IMR-90 (cell line): ENCODE measurements around the gene FAAH2. TPM values are rescaled to one million over a fixed set of nuclear protein-coding genes. Genes with fewer than 3 reads are reported as not detected.

Experiments used
- ATAC-seq: fragments of 200-7000 bp; cut with Tn5 transposase; 2 replicates; pipeline ENCODE4 v1.9.1; 2020; ENCODE audit warnings: low read depth, mild to moderate bottlenecking, moderate library complexity
- BruUV-seq: library from RNA; stranded (reverse); fragments of 400-500 nt; replicated peaks from 2 replicates; lab custom pipeline; 2021; lab: Mats Ljungman, UMichigan
- CTCF ChIA-PET: fragments of 300-600 bp; formaldehyde crosslinking; extraction: SDS; loops from one replicate; lab custom pipeline; 2021; ENCODE audit warnings: antibody characterized with exemption; lab: Yijun Ruan, JAX
- POLR2A ChIA-PET: fragments of 300-600 bp; sonication (Branson Sonifier 250); formaldehyde crosslinking; loops from one replicate; lab custom pipeline; 2022; ENCODE audit warnings: antibody characterized with exemption; ENCODE audit not compliant: unreplicated experiment; lab: Charles Lee
- DNase-seq: peaks from one replicate; pipeline ENCODE4 v3.0.0; 2013
- H2AFZ ChIP-seq: replicated peaks from 2 replicates; pipeline ENCODE3; 2013; ENCODE audit warnings: low read length, mild to moderate bottlenecking; ENCODE audit not compliant: poor library complexity
- H2AK5ac ChIP-seq: 2 replicates; pipeline ENCODE4 v1.6.1; 2013; ENCODE audit warnings: low read depth, low read length, inconsistent platforms
- H2AK9ac ChIP-seq: replicated peaks from 2 replicates; pipeline ENCODE3; 2013; ENCODE audit warnings: mild to moderate bottlenecking, low read depth, low read length, moderate library complexity; ENCODE audit not compliant: poor library complexity
- H2BK120ac ChIP-seq: 2 replicates; pipeline ENCODE4 v1.6.1; 2013; ENCODE audit warnings: low read depth, low read length, inconsistent platforms
- H2BK15ac ChIP-seq: 3 replicates; pipeline ENCODE4 v1.6.1; 2013; ENCODE audit warnings: low read depth, low read length, inconsistent platforms
- H2BK20ac ChIP-seq: 2 replicates; pipeline ENCODE4 v1.6.1; 2013; ENCODE audit warnings: low read depth, mild to moderate bottlenecking, inconsistent platforms, low read length, moderate library complexity
- H2BK5ac ChIP-seq: 2 replicates; pipeline ENCODE4 v1.6.1; 2013; ENCODE audit warnings: mild to moderate bottlenecking, low read depth, low read length, inconsistent platforms; ENCODE audit not compliant: poor library complexity, severe bottlenecking
- H3K14ac ChIP-seq: replicated peaks from 2 replicates; pipeline ENCODE4 v1.6.1; 2013; ENCODE audit warnings: low read depth, low read length, inconsistent platforms
- H3K18ac ChIP-seq: 2 replicates; pipeline ENCODE4 v1.6.1; 2013; ENCODE audit warnings: low read depth, low read length, control low read depth
- H3K23ac ChIP-seq: 2 replicates; pipeline ENCODE4 v1.6.1; 2013; ENCODE audit warnings: low read depth, low read length, inconsistent platforms
- H3K27ac ChIP-seq: 2 replicates; pipeline ENCODE4 v1.5.1; 2013; ENCODE audit warnings: mild to moderate bottlenecking, control low read depth, low read length; ENCODE audit not compliant: insufficient read depth
- H3K27me3 ChIP-seq: 2 replicates; pipeline ENCODE4 v1.6.1; 2013; ENCODE audit warnings: low read length; ENCODE audit not compliant: control insufficient read depth, insufficient read depth
- H3K36me3 ChIP-seq: 2 replicates; pipeline ENCODE4 v1.6.1; 2013; ENCODE audit warnings: low read length, mixed read lengths; ENCODE audit not compliant: control insufficient read depth, insufficient read depth
- H3K4ac ChIP-seq: 2 replicates; pipeline ENCODE4 v1.6.1; 2013; ENCODE audit warnings: low read depth, low read length, inconsistent platforms
- H3K4me1 ChIP-seq: 2 replicates; pipeline ENCODE4 v1.6.1; 2013; ENCODE audit warnings: low read length, mixed read lengths; ENCODE audit not compliant: control insufficient read depth, insufficient read depth
- H3K4me2 ChIP-seq: 2 replicates; pipeline ENCODE4 v1.6.1; 2013; ENCODE audit warnings: low read depth, mild to moderate bottlenecking, control low read depth, low read length, moderate library complexity
- H3K4me3 ChIP-seq: 2 replicates; pipeline ENCODE4 v1.5.1; 2013; ENCODE audit warnings: low read depth, mild to moderate bottlenecking, control low read depth, low read length, moderate library complexity; ENCODE audit not compliant: insufficient read depth
- H3K56ac ChIP-seq: 2 replicates; pipeline ENCODE4 v1.6.1; 2013; ENCODE audit warnings: low read length, inconsistent platforms; ENCODE audit not compliant: insufficient read depth; ENCODE audit errors: extremely low read depth
- H3K79me1 ChIP-seq, 2 experiments: 2 replicates each; pipeline ENCODE4 v1.6.1; 2013; ENCODE audit warnings: low read length in 2 of 2, inconsistent platforms in 1 of 2, low read depth in 1 of 2
- H3K9ac ChIP-seq: 2 replicates; pipeline ENCODE4 v1.6.1; 2013; ENCODE audit warnings: low read depth, low read length, control low read depth
- H3K9me1 ChIP-seq: 2 replicates; pipeline ENCODE4 v1.6.1; 2013; ENCODE audit warnings: low read length, inconsistent platforms; ENCODE audit not compliant: insufficient read depth
- H3K9me3 ChIP-seq: 2 replicates; pipeline ENCODE4 v1.6.1; 2013; ENCODE audit warnings: low read length; ENCODE audit not compliant: control insufficient read depth, insufficient read depth
- H4K20me1 ChIP-seq: 2 replicates; pipeline ENCODE4 v1.6.1; 2013; ENCODE audit warnings: low read length, inconsistent platforms; ENCODE audit not compliant: insufficient read depth
- H4K5ac ChIP-seq: 2 replicates; pipeline ENCODE4 v1.6.1; 2013; ENCODE audit warnings: mild to moderate bottlenecking, low read depth, low read length, control low read depth
- H4K8ac ChIP-seq, 2 experiments: 2 replicates each; pipeline ENCODE4 v1.6.1; 2013; ENCODE audit warnings: low read depth in 2 of 2, low read length in 2 of 2, control low read depth in 1 of 2, inconsistent platforms in 1 of 2
- H4K91ac ChIP-seq: 2 replicates; pipeline ENCODE4 v1.6.1; 2013; ENCODE audit warnings: low read depth, low read length, inconsistent platforms; ENCODE audit not compliant: insufficient read depth
- CEBPB ChIP-seq: IDR thresholded peaks from 2 replicates; pipeline ENCODE4 v1.6.1; 2012; ENCODE audit warnings: low read depth, low read length, improper control_type of control experiment
- ELK1 ChIP-seq: fragments of 150-350 bp; IDR thresholded peaks from 2 replicates; pipeline ENCODE4 v1.6.1; 2016; ENCODE audit warnings: low read depth, mild to moderate bottlenecking, low read length, moderate library complexity, borderline replicate concordance
- FOS ChIP-seq: fragments of 150-350 bp; IDR thresholded peaks from 2 replicates; pipeline ENCODE4 v1.6.1; 2016; ENCODE audit warnings: low read depth, low read length
- MAFK ChIP-seq: IDR thresholded peaks from 2 replicates; pipeline ENCODE4 v1.6.1; 2012; ENCODE audit warnings: low read depth, low read length, improper control_type of control experiment
- MAZ ChIP-seq: IDR thresholded peaks from 2 replicates; pipeline ENCODE4 v1.6.1; 2012; ENCODE audit warnings: low read depth, mild to moderate bottlenecking, low read length, improper control_type of control experiment, moderate library complexity, borderline replicate concordance
- MXI1 ChIP-seq: IDR thresholded peaks from 2 replicates; pipeline ENCODE4 v1.6.1; 2012; ENCODE audit warnings: low read depth, mild to moderate bottlenecking, low read length, moderate library complexity, borderline replicate concordance
- NFE2L2 ChIP-seq: fragments of 150-350 bp; IDR thresholded peaks from 2 replicates; pipeline ENCODE4 v1.6.1; 2016; ENCODE audit warnings: low read depth, mild to moderate bottlenecking, low read length
- POLR2A ChIP-seq: IDR thresholded peaks from 2 replicates; pipeline ENCODE4 v1.6.1; 2012; ENCODE audit warnings: mild to moderate bottlenecking, low read depth, low read length
- RAD21 ChIP-seq: IDR thresholded peaks from 2 replicates; pipeline ENCODE4 v1.6.1; 2012; ENCODE audit warnings: low read length, improper control_type of control experiment
- RCOR1 ChIP-seq: IDR thresholded peaks from 2 replicates; pipeline ENCODE4 v1.6.1; 2012; ENCODE audit warnings: mild to moderate bottlenecking, low read length, improper control_type of control experiment; ENCODE audit not compliant: insufficient replicate concordance
- RFX5 ChIP-seq: IDR thresholded peaks from 2 replicates; pipeline ENCODE4 v1.8.0; 2012; ENCODE audit warnings: low read depth, mild to moderate bottlenecking, low read length, moderate library complexity
- WGBS, 2 experiments: methylation state at CpG; one replicate each; pipeline versions ENCODE4 v1.1.5 to v1.1.7; 2013; ENCODE audit warnings: missing lambda C conversion rate in 2 of 2; ENCODE audit not compliant: insufficient read length in 1 of 2; ENCODE audit errors: extremely low coverage in 2 of 2; 5-methylcytosine and 5-hydroxymethylcytosine counted together
- dilution Hi-C: fragments of 300-500 bp; cut with HindIII; formaldehyde crosslinking; loops from one replicate; pipeline ENCODE4 v1.14.3; 2018; ENCODE audit warnings: low sequenced_read_pairs; ENCODE audit not compliant: unreplicated experiment
- in situ Hi-C: fragments of 300-500 bp; cut with MboI; formaldehyde crosslinking; loops from 3 replicates; pipeline ENCODE4 v1.14.3; 2019; ENCODE audit warnings: low sequenced_read_pairs, inconsistent platforms, mixed read lengths
- intact Hi-C: fragments of 100-400 bp; cut with micrococcal nuclease; formaldehyde crosslinking; loops from 2 replicates; pipeline ENCODE4 v1.10.0; 2022
- polyA plus RNA-seq, 3 experiments: library from polyadenylated mRNA; depleted of rRNA; stranded (reverse); fragments of >200 nt; gene quantifications; 2 replicates each; pipeline ENCODE4 v1.2.3, GENCODE V29; 2012; ENCODE audit warnings: low replicate concordance in 1 of 3
- total RNA-seq: library from RNA; depleted of rRNA; stranded (reverse); fragments of >200 nt; gene quantifications from 2 replicates; pipeline ENCODE4 v1.2.3, GENCODE V29; 2012

Gene FAAH2
- total and polyA plus RNA-seq, 2 of the 4 experiments (the other 2 are of a cell fraction): not detected

GRCh38 chrX:57251965-57252364, 34.5 kb upstream of the FAAH2 start:
- Histone ChIP-seq H2BK20ac (no peak overlapping the region), H4K20me1 (no peaks in the 10 kb centered on the region), H4K5ac (no peak overlapping the region), H3K27ac (no peak overlapping the region), H3K56ac (no peak overlapping the region), H2AK5ac (no peak overlapping the region), H3K4me3 (no peak overlapping the region), H3K9ac (no peak overlapping the region), H2BK120ac (no peak overlapping the region), H3K9me1 (no peaks in the 10 kb centered on the region), H3K4me1 (no peaks in the 10 kb centered on the region), H2AK9ac (no peak overlapping the region), H3K36me3 (no peaks in the 10 kb centered on the region), H3K9me3 (peaks cover 3% of the 10 kb centered on the region; the same call in 1 of the 2 replicates), H2BK5ac (no peak overlapping the region), H3K18ac (no peak overlapping the region), H4K91ac (no peak overlapping the region), H2BK15ac (no peak overlapping the region), H4K8ac (no peak overlapping the region), H2AFZ (no peak overlapping the region), H3K27me3 (no peaks in the 10 kb centered on the region), H3K4ac (no peak overlapping the region), H3K79me1 (no peaks in the 10 kb centered on the region), H3K23ac (no peak overlapping the region), H3K14ac (no peak overlapping the region), H3K4me2 (no peak overlapping the region)
- no peak for ATAC-seq
- dilution Hi-C loops (no loop called here), in situ Hi-C loops (no loop called here), intact Hi-C loops (no loop called here)
- no TSS peak for BruUV-seq
- ChIA-PET POLR2A (no interaction called here), CTCF (no interaction called here)
- no peak for DNase-seq
- WGBS, 2 experiments: 34% methylated on average over 3 of the region's 6 CpGs; no CpG with 5 or more reads in 1 of the 2 experiments
- no peak for TF ChIP-seq POLR2A
- TF ChIP-seq MAFK: no peak
- TF ChIP-seq NFE2L2: no peak
- TF ChIP-seq RFX5: no peak
- TF ChIP-seq MAZ: no peak
- no peak for TF ChIP-seq FOS
- no peak for TF ChIP-seq ELK1
- TF ChIP-seq CEBPB: no peak
- TF ChIP-seq RAD21: no peak
- TF ChIP-seq MXI1: no peak
- no peak for TF ChIP-seq RCOR1
